Activated CD8-positive, alpha-beta memory T cell treated with anti-CD3 and anti-CD28 coated beads, Interleukin-2, amount 10 ng/mL, durations not matched to agents 7 days and 5 days (primary cell): ENCODE data around the gene HEYL. TPM values are rescaled to one million over a fixed set of nuclear protein-coding genes. Genes with fewer than 3 reads are reported as not detected.

Experiments
- ATAC-seq: fragments of 150-1000 bp; cut with Tn5 transposase; one replicate; pipeline ENCODE4 v1.10.0; 2021; ENCODE audit warnings: moderate library complexity
- CTCF ChIA-PET: fragments of 350-600 bp; sonication (Branson Sonifier 250); formaldehyde crosslinking; loops from one replicate; lab custom pipeline; 2021; ENCODE audit warnings: antibody characterized with exemption; lab: Charles Lee
- DNase-seq: peaks from one replicate; pipeline ENCODE4 v3.0.0-alpha.2; 2020
- H3K27ac Mint-ChIP-seq: one replicate; pipeline ENCODE4 v1.8.0; 2021; ENCODE audit warnings: mild to moderate bottlenecking, mixed read lengths
- H3K27me3 Mint-ChIP-seq: one replicate; pipeline ENCODE4 v1.8.0; 2021; ENCODE audit warnings: mixed read lengths
- H3K36me3 Mint-ChIP-seq: one replicate; pipeline ENCODE4 v1.8.0; 2021; ENCODE audit warnings: mild to moderate bottlenecking, mixed read lengths
- H3K4me1 Mint-ChIP-seq: one replicate; pipeline ENCODE4 v1.8.0; 2021; ENCODE audit warnings: mixed read lengths
- H3K4me3 Mint-ChIP-seq: one replicate; pipeline ENCODE4 v1.8.0; 2021; ENCODE audit warnings: mild to moderate bottlenecking, moderate library complexity, mixed read lengths
- H3K9me3 Mint-ChIP-seq: one replicate; pipeline ENCODE4 v1.8.0; 2022; ENCODE audit warnings: low read depth, mixed read lengths
- total RNA-seq, 2 experiments: library from RNA; stranded (reverse); gene quantifications; one replicate each; pipeline ENCODE4 v1.2.3, GENCODE V29; 2021

The HEYL gene
- total RNA-seq, 2 experiments from 2014 or later: not detected

DNA sequence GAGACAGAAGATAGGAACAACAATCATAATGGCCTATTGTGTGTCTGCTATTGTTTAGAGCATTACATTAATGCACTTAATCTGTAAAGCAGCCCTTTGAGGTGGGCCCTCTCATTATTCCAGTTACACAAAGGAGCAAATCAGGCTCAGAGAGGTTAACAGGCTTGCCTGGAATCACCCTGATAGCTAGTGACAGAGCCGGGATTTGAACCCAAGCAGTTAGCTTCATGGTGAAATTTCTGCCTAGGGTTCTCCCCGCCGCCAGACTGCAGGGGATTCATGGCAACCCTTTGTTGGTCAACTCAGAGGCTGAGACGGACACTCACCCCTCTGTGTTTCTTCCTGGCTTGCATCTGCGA, 7.1 kb downstream of the HEYL start:
- no peaks in the 10 kb centered on the region for H3K9me3 Mint-ChIP-seq
- CTCF ChIA-PET: interaction anchor here (1.3 to 4.2 kb wide), 2 partner anchors 25 kb away, joined by 3 to 23 read pairs; no protein-coding TSS in a partner anchor
- peaks cover 6% of the 10 kb centered on the region for H3K4me1 Mint-ChIP-seq

DNA sequence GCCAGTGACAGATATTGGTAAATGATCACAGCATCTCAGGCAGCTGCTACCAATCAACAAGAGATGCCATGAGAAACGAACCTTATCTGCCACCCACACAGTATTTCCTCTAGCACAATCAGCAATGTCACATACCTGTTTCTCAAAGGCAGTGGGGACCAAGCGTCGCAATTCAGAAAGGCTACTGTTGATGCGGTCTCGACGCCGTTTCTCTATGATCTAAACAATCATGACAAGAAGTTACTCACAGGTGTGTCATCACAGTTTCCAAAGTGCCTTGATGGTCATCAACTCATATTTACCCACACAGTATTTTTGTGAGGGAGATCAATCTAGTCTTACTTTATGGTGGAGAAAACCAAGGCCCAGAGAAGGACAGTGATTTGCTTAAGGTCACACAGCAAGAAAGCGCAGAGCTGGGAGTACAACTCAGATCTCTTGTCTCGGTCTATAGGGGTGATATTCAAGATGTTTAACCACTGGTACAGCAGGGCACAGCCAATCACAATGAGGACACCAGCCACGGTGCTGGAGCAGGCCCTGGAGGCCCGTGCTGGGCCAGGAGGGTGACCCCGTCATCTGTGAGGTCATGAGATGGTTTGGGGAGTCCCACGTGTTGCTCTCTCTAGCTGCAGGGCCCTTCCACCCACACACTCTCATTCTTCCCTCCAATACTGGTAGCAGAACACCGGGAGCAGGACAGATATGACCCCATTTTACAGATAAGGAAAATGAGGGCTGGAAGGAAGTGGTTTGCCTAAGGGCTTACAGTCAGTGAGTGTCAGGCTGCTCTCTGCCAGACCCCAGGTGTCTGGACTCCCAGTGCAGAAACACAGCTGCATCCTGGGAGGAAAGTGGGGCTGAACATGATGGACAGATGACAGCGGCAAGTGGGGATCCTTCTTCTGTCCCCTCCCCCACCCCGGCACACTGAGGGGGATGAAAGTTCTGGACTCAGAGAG, 7.8 kb downstream of the HEYL start:
- ATAC-seq: no peak
- CTCF ChIA-PET: interaction anchor here (0.8 to 4.2 kb wide), 3 partner anchors 9 to 27 kb away, joined by 4 to 23 read pairs (median 15); no protein-coding TSS in a partner anchor

More for the DNA sequence above, 7.1 kb downstream of the HEYL start:
- no peak for ATAC-seq
- no peak overlapping the region for H3K4me3 Mint-ChIP-seq
- no peaks in the 10 kb centered on the region for H3K36me3 Mint-ChIP-seq
- DNase-seq: no peak
- H3K27ac Mint-ChIP-seq: no peak overlapping the region
- peaks cover 42% of the 10 kb centered on the region for H3K27me3 Mint-ChIP-seq

GRCh38 chr1:39628807-39629350, 10.6 kb downstream of the HEYL start:
- Mint-ChIP-seq H3K36me3 (no peaks in the 10 kb centered on the region), H3K27ac (no peak overlapping the region), H3K4me1 (peaks cover 6% of the 10 kb centered on the region), H3K9me3 (no peaks in the 10 kb centered on the region), H3K4me3 (no peak overlapping the region), H3K27me3 (peaks cover 21% of the 10 kb centered on the region)
- DNase-seq (no peak), ATAC-seq (peak; percentile 39)
- CTCF ChIA-PET: no interaction called here

More for the DNA sequence above, 7.8 kb downstream of the HEYL start:
- Mint-ChIP-seq H3K27ac (no peak overlapping the region), H3K27me3 (peaks cover 37% of the 10 kb centered on the region), H3K4me3 (no peak overlapping the region), H3K9me3 (no peaks in the 10 kb centered on the region), H3K36me3 (no peaks in the 10 kb centered on the region), H3K4me1 (peaks cover 6% of the 10 kb centered on the region)
- no peak for DNase-seq

DNA sequence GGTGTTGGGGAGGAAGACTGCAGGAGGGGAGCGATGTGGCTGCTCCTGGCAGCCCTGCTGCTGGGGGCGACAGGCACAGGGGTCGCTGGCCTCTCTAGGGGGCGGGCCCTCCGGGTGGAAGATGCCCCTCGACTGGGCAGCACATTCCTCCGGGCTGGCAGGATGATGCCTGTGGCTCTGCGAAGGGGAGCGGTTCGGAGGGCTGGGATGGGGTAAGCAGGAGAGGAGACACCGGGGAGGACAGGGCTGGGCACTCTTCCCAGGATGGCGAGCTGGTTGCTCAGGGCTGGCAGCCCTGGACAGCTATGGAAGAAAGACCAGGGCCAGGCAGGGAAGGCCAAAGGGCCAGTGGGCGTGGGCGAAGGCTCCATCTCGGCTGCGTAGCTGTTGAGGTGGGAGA, 12.8 kb downstream of the HEYL start:
- CTCF ChIA-PET: interaction anchor here (1.1 kb wide), 1 partner anchor 20 kb away, joined by 4 read pairs; no protein-coding TSS in a partner anchor
- Mint-ChIP-seq H3K4me1 (peaks cover 2% of the 10 kb centered on the region), H3K9me3 (no peaks in the 10 kb centered on the region), H3K36me3 (no peaks in the 10 kb centered on the region), H3K27ac (no peak overlapping the region), H3K27me3 (peaks cover 19% of the 10 kb centered on the region), H3K4me3 (no peak overlapping the region)
- DNase-seq: no peak
- ATAC-seq: no peak

DNA sequence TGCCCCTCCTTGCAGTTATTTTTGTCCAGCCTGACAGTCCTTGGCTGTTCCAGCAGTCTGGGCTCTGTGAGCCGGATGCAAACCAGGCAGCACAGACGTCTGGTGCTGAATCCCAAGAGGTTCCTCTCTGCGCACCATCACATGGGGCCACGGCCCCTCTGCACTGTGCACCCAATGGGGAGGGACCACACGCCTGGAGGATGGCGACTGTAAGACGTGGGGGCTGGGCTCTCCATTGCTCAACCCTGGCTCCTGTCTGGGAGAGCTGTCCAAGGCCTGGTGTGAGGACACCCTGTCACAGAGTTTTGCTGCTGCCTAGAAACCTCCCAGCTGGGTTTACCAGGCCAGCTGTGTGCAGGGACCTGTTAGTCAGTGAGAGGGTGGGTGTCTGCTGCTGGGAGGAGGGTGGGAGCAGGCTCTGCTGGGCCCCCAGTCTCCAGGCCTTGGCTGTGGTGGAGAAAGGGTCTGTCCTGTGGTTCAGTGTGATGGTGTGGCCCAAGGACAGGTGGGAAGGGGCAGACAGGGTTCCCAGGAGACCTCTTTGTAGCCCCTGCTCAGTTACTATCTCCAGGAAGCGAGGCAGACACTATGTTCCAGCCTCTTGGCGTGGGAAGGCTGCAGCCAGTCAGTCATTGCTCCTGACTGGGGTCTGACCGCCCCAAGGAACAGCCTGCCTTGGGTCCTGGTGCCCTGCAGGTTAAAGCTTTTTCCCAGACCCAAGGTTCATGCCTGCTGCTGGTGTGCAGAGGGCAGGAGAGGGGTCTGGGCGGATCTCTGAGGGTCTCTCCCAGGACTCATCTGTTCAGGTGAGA, 13.8 kb downstream of the HEYL start:
- no peaks in the 10 kb centered on the region for H3K36me3 Mint-ChIP-seq
- H3K4me1 Mint-ChIP-seq: no peaks in the 10 kb centered on the region
- no peak for ATAC-seq
- no peak overlapping the region for H3K4me3 Mint-ChIP-seq
- peaks cover 19% of the 10 kb centered on the region for H3K27me3 Mint-ChIP-seq
- no peak for DNase-seq
- no peak overlapping the region for H3K27ac Mint-ChIP-seq
- CTCF ChIA-PET: interaction anchor here (1.1 to 1.7 kb wide), 2 partner anchors 19 kb away, joined by 4 to 6 read pairs; no protein-coding TSS in a partner anchor
- H3K9me3 Mint-ChIP-seq: no peaks in the 10 kb centered on the region

- CTCF ChIA-PET: interaction anchor here (1.7 kb wide), 1 partner anchor 19 kb away, joined by 6 read pairs; no protein-coding TSS in a partner anchor
Observed at GRCh38 chr1:39625009-39625408, 14.4 kb downstream of the HEYL start.

GRCh38 chr1:39623053-39623452, 16.4 kb downstream of the HEYL start:
- no peaks in the 10 kb centered on the region for H3K36me3 Mint-ChIP-seq
- DNase-seq: no peak
- no peak overlapping the region for H3K4me3 Mint-ChIP-seq
- no peaks in the 10 kb centered on the region for H3K4me1 Mint-ChIP-seq
- H3K27me3 Mint-ChIP-seq: peaks cover 15% of the 10 kb centered on the region
- no peak for ATAC-seq
- no peaks in the 10 kb centered on the region for H3K9me3 Mint-ChIP-seq
- no peak overlapping the region for H3K27ac Mint-ChIP-seq
- CTCF ChIA-PET: interaction anchor here (1.0 kb wide), 1 partner anchor 21 kb away, joined by 3 read pairs; no protein-coding TSS in a partner anchor

More at GRCh38 chr1:39625009-39625408, 14.4 kb downstream of the HEYL start:
- no peaks in the 10 kb centered on the region for H3K9me3 Mint-ChIP-seq
- no peak overlapping the region for H3K4me3 Mint-ChIP-seq
- ATAC-seq (no peak), DNase-seq (no peak)
- H3K36me3 Mint-ChIP-seq: no peaks in the 10 kb centered on the region
- no peaks in the 10 kb centered on the region for H3K4me1 Mint-ChIP-seq
- H3K27me3 Mint-ChIP-seq: peaks cover 16% of the 10 kb centered on the region
- no peak overlapping the region for H3K27ac Mint-ChIP-seq

DNA sequence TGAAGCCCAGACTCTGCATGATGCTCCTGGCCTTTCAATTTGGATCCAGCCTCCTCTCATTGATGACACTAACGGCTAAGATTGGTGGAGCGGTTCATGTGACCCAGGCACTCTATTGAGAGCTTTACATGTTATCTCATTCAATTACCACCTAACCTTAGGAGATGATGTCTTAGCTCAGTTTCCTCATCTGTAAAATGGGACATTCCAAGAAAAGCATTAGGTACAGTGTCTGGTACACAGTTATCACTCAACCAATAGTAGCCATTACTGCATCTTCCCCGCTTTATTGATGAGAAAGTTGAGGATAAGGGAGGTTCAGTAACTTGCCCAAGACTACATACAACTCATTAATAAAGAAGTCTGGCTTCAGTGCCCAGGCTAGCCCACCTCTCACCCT, 17.0 kb downstream of the HEYL start:
- H3K27ac Mint-ChIP-seq: no peak overlapping the region
- H3K4me1 Mint-ChIP-seq: no peaks in the 10 kb centered on the region
- H3K9me3 Mint-ChIP-seq: no peaks in the 10 kb centered on the region
- DNase-seq (no peak), ATAC-seq (no peak)
- H3K27me3 Mint-ChIP-seq: peaks cover 15% of the 10 kb centered on the region
- no peak overlapping the region for H3K4me3 Mint-ChIP-seq
- CTCF ChIA-PET: interaction anchor here (0.7 to 2.9 kb wide), 5 partner anchors 9 to 84 kb away, joined by 3 to 9 read pairs (median 4); no protein-coding TSS in a partner anchor
- H3K36me3 Mint-ChIP-seq: no peaks in the 10 kb centered on the region

GRCh38 chr1:39620659-39621165, 18.7 kb downstream of the HEYL start:
- no peak for ATAC-seq
- CTCF ChIA-PET: interaction anchor here (0.8 to 2.9 kb wide), 5 partner anchors 9 to 99 kb away, joined by 3 to 10 read pairs (median 3); no protein-coding TSS in a partner anchor

DNA sequence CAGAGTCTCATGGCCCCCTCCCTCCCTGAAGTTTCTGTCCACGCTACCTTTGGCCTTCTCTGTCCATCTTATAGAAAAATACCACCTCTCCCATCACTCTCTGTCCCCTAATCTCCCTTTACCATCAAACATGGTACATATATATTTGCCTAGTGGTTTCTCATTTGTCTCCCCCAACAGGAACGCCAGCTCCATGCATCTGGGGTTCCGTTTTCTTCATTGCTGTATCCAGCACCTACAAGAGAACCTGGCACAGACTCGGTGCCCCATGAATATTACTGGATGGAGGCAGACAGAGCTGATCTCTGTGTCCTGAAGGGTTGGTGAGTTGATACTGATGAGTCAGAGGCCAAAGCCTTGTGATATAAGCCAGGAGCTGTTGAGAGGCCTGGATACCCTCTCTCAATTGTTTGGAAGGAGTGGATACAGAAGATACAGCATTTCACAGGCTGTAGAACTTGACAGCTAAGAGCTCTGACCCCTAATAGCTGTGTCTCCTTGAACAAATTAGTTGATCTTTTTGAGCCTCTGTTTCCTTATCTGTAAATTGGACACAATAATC, 21.9 kb downstream of the HEYL start:
- H3K4me1 Mint-ChIP-seq: peaks cover 1% of the 10 kb centered on the region
- CTCF ChIA-PET: interaction anchor here (1.1 to 3.9 kb wide), 3 partner anchors 11 to 40 kb away, joined by 3 to 20 read pairs (median 6); no protein-coding TSS in a partner anchor
- no peaks in the 10 kb centered on the region for H3K36me3 Mint-ChIP-seq
- no peak overlapping the region for H3K27ac Mint-ChIP-seq
- DNase-seq (no peak), ATAC-seq (no peak)
- H3K9me3 Mint-ChIP-seq: no peaks in the 10 kb centered on the region
- H3K27me3 Mint-ChIP-seq: peaks cover 14% of the 10 kb centered on the region
- H3K4me3 Mint-ChIP-seq: no peak overlapping the region

More at GRCh38 chr1:39620659-39621165, 18.7 kb downstream of the HEYL start:
- DNase-seq: no peak
- H3K27ac Mint-ChIP-seq: no peak overlapping the region
- H3K4me3 Mint-ChIP-seq: no peak overlapping the region
- no peaks in the 10 kb centered on the region for H3K36me3 Mint-ChIP-seq
- no peaks in the 10 kb centered on the region for H3K4me1 Mint-ChIP-seq
- H3K27me3 Mint-ChIP-seq: peaks cover 15% of the 10 kb centered on the region
- H3K9me3 Mint-ChIP-seq: no peaks in the 10 kb centered on the region

DNA sequence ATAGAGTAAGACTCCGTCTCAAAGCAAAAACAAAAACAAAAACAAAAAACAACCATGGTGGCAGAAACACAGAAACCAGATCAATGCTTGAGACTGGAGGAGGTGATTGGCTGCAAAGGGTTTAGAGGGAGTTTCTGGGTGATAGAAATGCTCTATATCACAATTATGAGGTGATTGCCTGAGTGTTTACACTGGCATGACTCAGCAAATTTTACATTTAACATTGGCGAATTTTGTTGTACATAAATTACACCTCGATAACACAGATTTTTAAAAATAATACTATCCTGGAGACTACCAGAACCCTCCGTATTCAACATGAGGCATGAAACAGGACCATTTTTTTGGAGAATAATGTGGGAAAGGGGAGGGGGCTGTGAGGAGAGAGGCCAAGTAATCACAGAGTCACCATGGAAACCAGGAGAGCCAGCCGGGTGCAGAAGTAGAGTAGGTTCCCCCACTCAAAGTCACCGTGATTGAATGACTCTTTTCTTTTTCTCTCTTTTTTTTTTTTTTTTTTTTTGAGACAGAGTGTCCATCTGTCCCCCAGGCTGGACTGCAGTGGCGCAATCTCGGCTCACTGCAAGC, 24.3 kb downstream of the HEYL start:
- no peaks in the 10 kb centered on the region for H3K9me3 Mint-ChIP-seq
- CTCF ChIA-PET: interaction anchor here (1.1 to 3.9 kb wide), 3 partner anchors 9 to 42 kb away, joined by 4 to 20 read pairs (median 7); no protein-coding TSS in a partner anchor
- no peak overlapping the region for H3K4me3 Mint-ChIP-seq
- H3K27ac Mint-ChIP-seq: no peak overlapping the region
- H3K4me1 Mint-ChIP-seq: peaks cover 1% of the 10 kb centered on the region
- no peak for DNase-seq
- H3K36me3 Mint-ChIP-seq: no peaks in the 10 kb centered on the region
- ATAC-seq: no peak
- H3K27me3 Mint-ChIP-seq: peaks cover 14% of the 10 kb centered on the region

GRCh38 chr1:39614488-39614887, 25.0 kb downstream of the HEYL start:
- Mint-ChIP-seq H3K4me1 (peaks cover 4% of the 10 kb centered on the region), H3K4me3 (no peak overlapping the region), H3K27ac (no peak overlapping the region), H3K27me3 (peaks cover 17% of the 10 kb centered on the region), H3K36me3 (no peaks in the 10 kb centered on the region), H3K9me3 (no peaks in the 10 kb centered on the region)
- ATAC-seq: no peak
- no peak for DNase-seq
- CTCF ChIA-PET: interaction anchor here (1.5 to 3.9 kb wide), 3 partner anchors 8 to 43 kb away, joined by 6 to 20 read pairs (median 7); no protein-coding TSS in a partner anchor
